ENCODE data around the gene CSKMT.
A peak's percentile ranks its signal among the peaks of the same experiment; 100 is the strongest.
"Not testable (repeated sequence)": the region's sequence is repeated elsewhere in the genome, so short reads cannot be mapped to it uniquely, and the experiment has no call there.

CSKMT gene

DNA sequence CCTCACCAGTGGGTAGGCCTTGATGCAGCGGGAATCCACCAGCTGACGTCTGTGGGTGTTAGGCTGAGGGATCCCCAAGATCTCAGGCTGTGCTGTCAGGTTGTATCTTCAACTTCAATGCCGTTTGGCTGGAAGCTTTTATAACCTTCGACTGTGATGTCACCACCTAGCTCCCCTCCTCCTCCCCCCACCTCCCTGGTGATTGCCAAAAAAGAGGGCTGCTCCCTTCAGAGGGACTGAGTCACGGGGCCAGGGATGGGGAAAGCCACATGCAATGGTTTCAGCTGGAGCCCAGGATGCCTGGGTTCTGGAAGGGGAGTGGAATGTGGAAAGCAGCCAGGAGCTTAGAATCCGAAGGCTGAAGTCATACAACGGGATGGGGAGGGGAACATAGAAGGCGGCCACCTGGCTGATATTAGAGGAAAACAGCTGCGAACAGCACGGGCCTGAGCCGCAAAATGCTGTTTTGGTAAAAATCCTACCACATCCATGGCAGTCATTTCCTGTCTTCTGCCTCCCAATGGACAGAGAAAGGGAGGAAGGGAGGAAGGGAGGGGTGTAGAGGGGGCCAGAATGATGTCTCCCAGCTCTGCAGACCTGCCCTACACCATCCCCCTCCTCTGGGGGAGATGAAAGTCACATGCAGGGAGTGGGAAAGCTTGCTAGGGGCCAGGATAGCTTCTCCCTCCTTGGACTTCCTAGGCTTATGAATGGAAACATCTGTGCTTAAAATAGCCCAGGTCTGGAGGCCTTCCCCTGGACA is 24.5 kb downstream of the CSKMT start, which contains the start of gene LRRN4CL:
Gene LRRN4CL (minus strand): TSS at position 110 of the 763 bp plus-strand sequence. CDS start 1,022 bp downstream, outside the sequence.
- no peak for DNase-seq (ENCODE audit: low read depth)

DNA sequence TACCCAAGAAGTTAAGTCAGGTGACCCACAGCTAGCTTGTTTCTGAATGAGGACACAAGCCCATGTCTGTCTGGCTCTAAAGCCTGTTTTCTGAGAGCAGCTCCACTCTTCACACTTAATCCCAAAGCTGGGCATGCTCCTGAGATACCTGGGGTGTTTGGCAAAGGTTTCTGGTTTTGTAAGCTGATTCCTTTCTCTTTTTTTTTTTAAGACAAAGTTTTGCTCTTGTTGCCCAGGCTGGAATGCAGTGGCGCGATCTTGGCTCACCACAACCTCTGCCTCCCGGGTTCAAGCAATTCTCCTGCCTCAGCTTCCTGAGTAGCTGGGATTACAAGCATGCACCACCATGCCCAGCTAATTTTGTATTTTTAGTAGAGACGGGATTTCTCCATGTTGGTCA is 28.5 kb downstream of the CSKMT start:
- DNase-seq (ENCODE audit: low read depth), result not testable (repeated sequence)

DNA sequence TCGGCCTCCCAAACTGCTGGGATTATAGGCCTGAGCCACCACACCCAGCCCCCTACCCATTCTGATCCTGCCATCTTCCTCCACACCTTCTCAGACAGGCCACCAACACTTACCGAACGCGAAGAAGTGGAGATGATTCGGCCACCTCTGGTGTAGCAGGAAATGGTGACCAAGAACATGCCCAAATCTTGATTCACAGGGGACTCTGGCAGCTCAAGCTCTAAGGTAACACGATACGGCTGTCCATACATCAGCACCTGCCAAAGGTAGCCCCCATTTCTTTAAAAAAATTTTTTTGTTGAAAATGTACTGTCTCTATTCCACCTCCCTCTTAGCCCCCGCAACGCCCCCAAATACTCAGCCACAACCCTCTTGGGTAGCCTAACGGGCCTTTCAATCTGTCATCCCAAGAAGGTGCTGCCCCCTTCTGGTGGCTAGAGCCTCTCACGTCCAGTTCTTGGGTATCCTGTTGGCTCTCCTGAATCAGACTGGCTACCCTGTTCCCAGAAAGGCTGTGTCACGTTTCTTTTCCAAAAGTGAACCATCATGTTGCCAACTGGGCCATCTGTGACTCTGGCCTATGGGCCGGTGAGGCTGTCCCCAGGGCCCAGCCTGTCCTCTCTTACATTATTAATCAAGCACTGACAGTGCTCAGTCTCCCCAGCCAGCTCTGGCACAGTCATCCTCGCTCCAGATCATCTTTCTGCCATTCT is 29.5 kb downstream of the CSKMT start:
- peak; percentile 69 for DNase-seq (ENCODE audit: low read depth)

DNA sequence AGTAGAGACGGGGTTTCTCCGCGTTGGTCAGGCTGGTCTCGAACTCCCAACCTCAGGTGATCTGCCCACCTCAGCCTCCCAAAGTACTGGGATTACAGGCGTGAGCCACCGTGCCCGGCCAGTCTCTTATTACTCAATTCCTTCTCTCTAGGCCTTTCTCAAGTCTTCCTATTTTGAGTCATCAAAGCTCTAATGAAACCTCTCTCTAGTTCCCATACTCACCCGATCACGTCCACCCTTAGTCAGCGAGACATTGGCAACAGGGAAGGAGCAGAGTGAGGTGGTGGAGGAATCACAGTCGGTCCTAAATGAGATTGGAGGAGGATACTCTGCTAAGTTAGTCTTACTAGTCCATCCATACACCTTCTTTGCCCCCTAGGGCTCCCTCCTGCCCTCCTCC is 37.1 kb downstream of the CSKMT start:
- DNase-seq (ENCODE audit: low read depth), result no peak

DNA sequence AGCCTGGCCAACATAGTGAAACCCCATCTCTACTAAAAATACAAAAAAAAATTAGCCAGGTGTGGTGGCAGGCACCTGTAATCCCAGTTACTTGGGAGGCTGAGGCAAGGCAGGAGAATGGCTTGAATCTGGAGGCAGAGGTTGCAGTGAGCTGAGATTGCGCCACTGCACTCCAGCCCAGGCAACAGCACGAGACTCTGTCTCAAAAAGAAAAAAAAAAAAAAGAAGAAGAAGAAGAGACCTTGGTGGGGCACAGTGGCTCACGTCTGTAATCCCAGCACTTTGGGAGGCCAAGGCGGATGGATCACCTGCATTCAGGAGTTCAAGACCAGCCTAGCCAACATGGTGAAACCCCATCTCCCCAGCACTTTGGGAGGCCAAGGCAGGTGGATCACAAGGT is 38.8 kb downstream of the CSKMT start:
- DNase-seq (ENCODE audit: low read depth), result not testable (repeated sequence)

DNA sequence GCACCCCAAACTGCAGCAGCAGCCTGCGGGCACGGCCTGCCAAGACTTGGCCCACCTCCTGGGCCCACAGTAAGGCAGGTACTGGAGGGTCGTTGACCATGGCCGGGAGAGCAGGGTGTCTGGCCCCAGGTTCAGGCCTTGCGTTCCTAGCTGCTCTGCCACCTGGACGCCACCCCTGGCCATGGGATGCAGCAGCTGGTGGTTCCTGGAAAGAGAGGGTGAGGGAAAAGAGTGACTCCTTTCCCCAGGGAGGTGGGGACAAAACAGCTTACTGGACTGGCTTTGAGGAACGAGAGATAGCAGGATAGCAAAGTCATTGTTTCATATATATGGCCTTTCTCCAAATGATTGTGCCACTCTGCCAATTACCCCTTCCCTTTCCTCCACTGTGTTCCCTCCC is 40.3 kb downstream of the CSKMT start:
- DNase-seq (ENCODE audit: low read depth), result no peak

DNA sequence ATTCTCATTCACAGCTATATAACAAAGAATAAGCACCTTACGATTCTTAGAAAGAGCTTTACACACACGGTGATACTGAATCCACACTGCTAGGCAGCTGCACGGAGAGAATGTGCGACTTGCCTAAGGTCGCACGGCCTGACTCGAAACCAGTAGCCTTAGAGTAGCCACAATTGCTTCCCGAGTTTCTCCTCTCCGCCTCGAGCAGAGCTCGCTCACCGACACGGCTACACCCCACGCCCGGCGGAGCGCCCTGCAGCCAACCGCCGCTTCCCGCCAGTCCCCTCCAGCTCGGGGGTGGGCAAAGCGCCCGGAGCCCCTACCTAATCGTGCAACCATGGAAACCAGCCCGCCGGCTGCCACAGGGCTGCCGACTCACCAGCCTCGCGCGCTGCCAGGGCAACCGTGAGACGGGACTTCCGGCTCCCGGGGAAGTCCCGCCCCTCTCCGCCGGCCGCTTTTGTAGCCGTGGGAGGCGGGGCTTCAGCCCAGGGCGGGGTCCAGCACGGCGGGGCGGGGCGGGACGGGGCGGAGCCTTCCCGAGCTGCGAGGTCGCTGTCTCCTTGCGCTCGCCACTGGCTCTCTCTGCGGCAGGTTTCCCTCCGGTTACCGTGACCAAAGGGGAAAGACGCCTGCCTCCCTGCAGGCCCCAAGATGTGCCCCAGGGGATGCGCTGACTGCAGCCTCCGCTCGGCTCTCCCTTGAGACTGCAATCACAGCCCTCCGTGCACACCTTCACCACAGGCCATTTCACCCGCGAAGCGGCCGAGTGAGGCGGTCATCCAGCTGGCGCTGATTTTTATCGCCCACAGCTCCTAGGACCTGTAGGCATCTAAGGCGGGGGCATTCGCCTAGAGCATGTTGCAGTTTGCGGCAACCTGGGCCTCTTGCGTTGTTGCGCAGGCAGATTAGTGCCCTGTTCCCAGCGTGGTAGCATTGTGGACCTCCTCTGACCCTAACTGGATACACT is 41.1 kb downstream of the CSKMT start:
- peak; percentile 94 for DNase-seq (ENCODE audit: low read depth)

DNA sequence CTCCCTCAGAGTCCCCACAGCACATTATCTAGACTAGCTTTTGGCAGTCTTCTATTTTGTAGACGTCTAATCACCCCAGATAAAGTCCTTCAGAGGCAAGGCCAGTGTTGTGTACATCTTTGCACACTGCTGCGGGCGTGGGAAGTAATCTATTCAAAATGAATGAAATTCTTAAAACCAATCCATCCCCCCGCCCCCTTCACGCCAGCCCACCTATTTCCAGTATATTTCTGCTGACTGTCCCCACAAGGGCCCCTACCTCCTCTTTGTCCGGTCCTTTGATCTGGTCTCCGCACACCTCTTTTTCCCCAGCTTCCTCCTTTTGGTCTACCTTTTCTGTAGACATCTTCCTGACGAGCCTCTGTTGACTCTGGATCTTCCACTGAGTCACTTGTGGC is 41.7 kb downstream of the CSKMT start:
- DNase-seq (ENCODE audit: low read depth), result no peak

DNA sequence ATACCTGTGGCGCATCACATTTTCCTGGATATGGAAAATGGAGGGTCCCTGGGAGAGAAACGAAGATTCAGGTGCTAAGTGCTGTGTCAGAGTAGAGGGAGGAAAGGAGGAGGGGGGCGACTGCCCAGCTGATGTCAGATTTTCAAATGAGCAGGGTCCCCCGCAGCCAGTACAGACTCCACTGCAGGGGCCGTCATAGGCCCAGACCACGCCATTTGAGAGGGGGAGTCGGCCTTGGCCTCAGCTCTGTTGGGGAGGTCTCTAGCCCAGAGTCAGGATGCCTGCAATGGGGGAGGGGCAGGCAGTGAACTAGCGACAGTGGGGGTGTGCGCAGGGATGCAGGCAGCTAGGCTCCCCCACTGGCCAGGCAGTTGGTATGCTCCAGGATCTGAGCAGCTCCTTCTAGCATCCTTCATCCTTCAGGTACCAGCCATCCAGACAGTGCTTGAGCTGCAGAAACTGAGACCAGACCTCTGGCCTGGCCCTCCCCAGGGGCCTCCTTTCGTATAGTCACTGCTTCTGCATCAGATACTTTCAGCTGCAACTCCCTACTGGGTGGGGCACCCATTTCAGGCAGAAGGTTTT is 42.3 kb downstream of the CSKMT start, which contains the start of the genes BSCL2 and GNG3:
Gene BSCL2 (minus strand): TSS at position 148 of the 585 bp plus-strand sequence. CDS start 229 bp downstream, outside the sequence.
Gene GNG3 (plus strand): TSS at position 400 of the 585 bp plus-strand sequence. CDS start 620 bp downstream, outside the sequence.
- no peak for DNase-seq (ENCODE audit: low read depth)

DNA sequence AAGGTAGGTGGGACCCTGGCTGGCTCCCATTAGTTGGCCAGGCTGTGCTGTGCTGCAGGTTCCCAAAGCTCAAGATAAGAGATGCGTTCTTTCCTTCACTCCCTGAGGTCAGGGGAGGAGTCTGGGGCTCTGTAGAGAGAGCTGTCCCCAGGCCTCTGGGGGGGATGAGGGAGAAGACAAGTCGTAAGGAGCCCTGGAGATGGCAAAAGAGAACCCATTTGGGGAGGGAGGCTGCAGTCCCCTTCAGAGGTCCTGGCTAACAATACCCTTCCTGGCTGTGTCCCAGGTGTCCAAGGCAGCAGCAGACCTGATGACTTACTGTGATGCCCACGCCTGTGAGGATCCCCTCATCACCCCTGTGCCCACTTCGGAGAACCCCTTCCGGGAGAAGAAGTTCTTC is 43.3 kb downstream of the CSKMT start:
- no peak for DNase-seq (ENCODE audit: low read depth)

DNA sequence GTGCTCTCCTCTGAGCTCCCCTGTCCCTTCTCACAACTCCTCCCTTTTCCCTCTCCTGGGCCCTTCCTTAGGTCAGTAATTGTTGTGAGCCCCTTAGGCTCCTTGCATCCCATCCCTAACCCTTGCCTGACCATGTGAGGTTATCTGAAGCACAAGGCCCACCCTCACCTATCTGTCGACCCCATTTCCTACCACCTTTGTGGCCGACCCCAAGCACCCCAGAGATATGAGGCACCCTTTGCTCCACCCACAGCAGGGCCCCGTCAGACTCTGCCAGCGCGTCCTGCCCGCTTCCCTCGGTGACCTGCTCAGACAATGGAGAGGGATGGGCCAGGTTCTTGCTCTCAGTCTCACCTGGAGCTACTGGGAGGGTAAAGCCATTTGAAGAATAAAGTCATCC is 43.7 kb downstream of the CSKMT start:
- peak; percentile 29 for DNase-seq (ENCODE audit: low read depth)

DNA sequence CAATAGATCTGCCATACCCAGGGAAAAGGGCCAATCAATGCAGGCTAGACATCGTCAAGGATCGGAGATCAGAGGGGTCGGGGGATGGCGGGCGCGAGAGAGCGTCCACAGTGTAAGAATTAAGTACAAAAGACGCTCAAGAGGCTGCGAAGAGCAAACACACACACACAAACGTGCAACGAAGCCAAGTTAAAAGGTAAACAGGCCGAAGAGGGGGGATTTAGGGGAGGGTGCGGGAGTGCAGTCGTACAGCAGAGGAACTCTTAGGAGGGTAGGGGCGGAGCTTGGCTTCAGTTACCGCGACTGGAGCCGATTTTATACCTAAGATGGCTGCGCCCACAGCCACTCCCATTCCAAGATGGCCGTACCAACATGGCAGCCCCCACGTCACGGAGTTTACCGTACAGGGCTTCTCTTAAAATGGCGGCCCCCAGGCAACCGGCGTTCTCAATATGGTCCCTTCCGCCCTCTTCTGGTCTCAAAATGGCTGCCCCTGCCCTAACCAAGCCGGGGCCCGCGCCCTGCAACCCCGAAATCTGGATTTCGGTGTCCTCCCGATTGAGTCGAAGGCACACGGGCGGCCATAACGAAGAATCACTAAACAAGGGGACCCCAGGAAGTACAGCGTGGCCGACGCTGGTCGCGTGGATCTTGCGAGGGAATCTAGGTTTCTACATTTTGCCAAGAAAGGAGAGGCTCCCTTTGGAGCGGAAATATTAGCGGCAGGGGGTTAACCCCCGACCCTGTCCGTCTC is 44.3 kb downstream of the CSKMT start:
- DNase-seq (ENCODE audit: low read depth), result peak; percentile 96

DNA sequence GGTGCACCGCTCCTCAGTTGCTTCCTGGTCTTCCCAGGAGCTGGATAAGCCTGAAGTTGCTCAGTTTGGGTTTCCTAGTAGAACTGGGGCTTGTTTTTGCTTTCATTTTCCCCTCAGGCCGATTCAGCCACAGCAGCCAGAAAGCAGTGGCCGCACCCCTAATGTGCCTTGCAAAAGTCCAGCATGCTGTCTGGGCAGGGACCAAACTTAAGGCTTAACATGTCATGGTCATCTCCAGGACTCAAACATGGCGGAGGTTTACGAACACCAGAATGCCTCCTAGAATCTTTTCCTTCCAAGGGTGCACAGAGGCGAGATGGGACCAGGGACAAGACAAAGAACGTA is 44.9 kb downstream of the CSKMT start:
- DNase-seq (ENCODE audit: low read depth), result no peak

DNA sequence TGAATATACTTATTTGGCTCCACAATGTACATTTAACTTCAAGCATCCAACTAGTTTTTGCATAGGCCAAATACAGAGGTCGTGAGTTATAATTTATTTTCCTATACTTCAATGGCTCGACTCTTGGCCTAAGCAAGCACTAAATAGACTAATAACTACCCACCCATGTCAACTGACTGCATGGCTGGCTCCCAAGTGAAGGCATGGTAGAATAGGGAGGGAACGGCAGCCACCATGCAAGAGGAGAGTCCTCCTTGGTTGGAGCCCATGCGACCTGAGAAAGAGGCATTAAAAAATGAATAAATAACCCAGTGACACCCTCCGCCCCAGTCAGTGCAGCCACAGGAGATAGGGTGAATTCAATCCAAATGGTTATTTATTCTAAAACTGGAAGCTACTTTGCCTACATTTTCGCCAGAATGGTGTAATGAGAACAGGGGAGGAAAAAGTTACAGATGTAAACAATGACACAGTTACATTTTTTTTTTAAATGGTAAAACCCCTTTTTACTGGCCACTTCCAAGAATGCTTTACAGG is 47.2 kb downstream of the CSKMT start:
- DNase-seq (ENCODE audit: low read depth), result no peak

DNA sequence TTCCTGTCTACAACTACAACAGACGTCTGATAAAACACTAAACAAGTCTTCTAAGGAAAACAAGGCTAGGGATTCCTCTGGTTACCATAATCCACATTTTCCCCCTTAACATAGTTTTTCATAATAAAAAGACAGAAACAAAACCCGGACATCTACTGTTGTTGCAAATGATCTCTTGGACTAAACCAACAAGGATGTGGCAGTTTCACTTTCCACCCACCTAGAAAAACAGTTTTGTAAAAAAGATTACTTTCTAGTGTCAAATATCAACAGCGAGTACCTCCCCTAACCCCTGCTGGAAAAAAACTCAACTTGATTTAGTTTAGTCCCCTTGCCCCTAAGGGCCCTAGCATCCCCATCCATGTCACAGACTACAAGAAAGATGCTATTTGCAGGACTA is 47.7 kb downstream of the CSKMT start:
- no peak for DNase-seq (ENCODE audit: low read depth)

DNA sequence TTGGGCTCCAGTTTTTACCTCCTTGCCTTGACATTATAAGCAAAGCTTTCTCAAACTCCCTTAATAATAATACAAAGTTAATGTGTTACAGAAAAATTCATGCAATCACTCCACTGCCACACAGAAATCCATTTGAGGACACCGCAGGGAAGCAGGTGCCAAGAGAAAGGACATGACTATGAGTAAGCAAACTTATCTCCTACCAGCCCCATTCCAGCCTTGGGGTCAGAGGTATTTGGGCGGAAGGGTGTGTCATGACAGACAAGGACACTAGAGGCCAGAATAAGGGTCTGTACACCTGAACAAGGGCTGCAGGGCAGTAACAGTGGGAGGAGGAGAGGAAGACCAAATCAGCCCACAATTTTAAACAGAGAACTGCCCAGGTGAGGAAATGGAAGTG is 48.2 kb downstream of the CSKMT start:
- no peak for DNase-seq (ENCODE audit: low read depth)

DNA sequence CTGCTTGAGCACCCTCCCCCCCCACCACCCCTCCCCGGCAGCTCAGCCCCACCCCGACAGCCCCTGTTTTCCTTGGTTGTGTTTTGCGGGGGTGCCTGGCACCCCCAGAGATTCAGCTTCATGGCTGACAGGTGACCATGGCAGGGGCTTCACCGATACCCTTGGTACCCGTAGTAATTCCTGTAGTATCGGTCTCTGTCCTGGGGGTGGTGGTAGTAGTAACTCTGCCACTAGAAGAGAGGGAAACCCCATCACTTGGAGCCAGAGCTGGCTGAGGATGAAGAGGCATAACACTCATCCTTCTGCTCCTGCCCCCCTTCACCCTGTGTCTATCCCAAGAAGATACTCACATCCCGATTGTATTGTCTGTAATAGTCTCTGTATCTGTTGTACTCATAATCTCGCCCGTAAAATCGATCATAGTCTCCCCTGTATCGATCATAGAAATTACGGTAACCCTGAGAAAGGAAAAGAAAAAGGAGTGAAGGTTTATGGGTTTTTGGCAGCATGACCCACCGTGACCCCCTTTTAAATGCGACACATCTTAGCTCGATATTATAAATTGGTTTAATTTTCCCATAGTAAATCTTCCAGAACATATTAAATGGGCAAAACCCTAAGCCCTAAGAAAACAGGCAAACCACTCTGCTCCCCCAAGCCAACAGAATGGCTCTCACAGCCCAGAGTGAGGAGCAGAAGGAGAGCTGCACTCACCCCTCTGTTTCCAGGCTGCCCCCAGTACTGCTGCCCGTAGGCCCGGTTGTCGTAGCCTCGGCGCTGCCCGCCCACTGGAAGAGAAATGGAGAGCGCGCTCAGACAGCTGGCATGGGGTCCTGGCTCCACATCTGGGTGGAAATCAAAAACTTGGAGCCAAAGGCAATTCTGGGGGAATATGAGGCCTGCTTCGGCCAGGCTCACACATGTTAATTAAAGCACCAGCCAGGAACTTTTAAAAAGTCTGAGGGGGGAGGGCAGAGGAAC is 50.3 kb downstream of the CSKMT start:
- no peak for DNase-seq (ENCODE audit: low read depth)

DNA sequence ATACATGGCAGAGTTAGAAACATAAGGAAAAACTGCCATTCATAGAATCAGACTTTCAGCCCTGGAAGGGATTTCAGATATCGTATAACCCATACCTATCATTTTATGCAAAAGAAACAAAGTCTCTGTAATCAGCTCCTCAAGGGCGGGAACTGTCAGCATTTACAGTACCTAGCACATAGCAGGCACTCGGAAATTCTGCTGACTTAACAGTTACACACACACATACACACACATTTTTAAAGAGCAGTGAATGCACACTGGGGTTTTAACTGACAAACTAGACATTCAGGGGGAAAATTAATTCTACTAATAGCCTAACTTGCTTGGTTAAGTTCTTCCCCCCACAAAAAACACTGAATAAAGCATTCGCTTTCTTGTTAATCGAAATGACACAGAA is 51.1 kb downstream of the CSKMT start:
- no peak for DNase-seq (ENCODE audit: low read depth)

DNA sequence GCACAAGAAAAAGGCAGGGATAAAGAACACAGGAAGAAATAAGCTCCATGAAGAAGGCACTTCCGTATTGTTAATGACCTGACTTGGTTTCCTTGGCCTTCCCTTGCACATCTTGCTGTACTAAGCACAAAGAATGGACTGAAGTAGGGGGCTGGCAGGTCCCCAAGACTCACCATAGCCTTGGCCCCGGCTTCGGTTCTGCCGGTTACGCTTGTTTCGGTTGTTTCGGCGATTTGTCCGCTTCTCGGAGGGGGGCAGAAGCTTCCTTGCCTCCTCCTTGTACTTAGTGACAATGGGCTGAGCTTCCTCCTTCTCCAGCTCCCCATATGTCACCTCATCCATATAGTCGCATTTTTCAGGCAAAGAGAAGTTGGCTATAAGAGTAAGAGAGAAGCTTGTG is 51.7 kb downstream of the CSKMT start:
- DNase-seq (ENCODE audit: low read depth), result no peak
